ENCODE data around the gene ZNF3.

GRCh38 chr7:100095289-100095688 is 13.8 kb upstream of the ZNF3 start:
- TF ChIP-seq, protein P1, sequence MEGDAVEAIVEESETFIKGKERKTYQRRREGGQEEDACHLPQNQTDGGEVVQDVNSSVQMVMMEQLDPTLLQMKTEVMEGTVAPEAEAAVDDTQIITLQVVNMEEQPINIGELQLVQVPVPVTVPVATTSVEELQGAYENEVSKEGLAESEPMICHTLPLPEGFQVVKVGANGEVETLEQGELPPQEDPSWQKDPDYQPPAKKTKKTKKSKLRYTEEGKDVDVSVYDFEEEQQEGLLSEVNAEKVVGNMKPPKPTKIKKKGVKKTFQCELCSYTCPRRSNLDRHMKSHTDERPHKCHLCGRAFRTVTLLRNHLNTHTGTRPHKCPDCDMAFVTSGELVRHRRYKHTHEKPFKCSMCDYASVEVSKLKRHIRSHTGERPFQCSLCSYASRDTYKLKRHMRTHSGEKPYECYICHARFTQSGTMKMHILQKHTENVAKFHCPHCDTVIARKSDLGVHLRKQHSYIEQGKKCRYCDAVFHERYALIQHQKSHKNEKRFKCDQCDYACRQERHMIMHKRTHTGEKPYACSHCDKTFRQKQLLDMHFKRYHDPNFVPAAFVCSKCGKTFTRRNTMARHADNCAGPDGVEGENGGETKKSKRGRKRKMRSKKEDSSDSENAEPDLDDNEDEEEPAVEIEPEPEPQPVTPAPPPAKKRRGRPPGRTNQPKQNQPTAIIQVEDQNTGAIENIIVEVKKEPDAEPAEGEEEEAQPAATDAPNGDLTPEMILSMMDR (IDR thresholded peaks at IDR 0.05) = no peak
- no peak for TF ChIP-seq POLR2A (IDR thresholded peaks at IDR 0.05)

Data from adrenal gland (tissue), 5 donors.